Left kidney (tissue), 2 donors: ENCODE measurements around the gene COP1. TPM values are rescaled to one million over a fixed set of nuclear protein-coding genes. Genes with fewer than 3 reads are reported as not detected.
"Not testable (repeated sequence)": the region's sequence is repeated elsewhere in the genome, so short reads cannot be mapped to it uniquely, and the experiment has no call there.

Experiments used
- DNase-seq: peaks from one replicate; pipeline ENCODE4 v3.0.0-alpha.2; 2013
- polyA plus RNA-seq: library from polyadenylated mRNA; unstranded; fragments of 120-200 nt; gene quantifications from one replicate; pipeline ENCODE4 v1.2.1, GENCODE V29; 2013; ENCODE audit not compliant: insufficient read length

The COP1 gene
- polyA plus RNA-seq, 1 donor = 69.1 TPM

GRCh38 chr1:176136891-176137290 is 70.2 kb downstream of the COP1 start:
- DNase-seq = no peak

DNA sequence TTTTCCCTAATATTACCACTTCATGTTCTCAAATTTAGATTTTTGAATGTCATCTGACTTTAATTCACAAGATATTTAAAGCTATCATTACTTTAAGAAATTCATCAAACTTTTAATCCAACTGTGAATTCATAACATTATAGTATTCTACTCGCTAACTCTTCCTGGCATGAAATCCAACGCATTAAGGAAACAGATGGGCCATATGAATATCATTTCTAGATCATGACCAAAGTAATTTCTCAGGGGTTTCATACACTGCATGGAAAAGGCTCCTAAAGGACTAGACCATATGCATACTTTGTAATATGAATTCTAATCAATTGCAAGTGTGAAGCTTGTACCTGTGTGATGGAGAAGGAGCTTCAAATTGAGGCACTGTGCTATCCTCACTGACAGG is 72.4 kb downstream of the COP1 start:
- DNase-seq = no peak

GRCh38 chr1:176122282-176122681 is 84.8 kb downstream of the COP1 start:
- DNase-seq = no peak

DNA sequence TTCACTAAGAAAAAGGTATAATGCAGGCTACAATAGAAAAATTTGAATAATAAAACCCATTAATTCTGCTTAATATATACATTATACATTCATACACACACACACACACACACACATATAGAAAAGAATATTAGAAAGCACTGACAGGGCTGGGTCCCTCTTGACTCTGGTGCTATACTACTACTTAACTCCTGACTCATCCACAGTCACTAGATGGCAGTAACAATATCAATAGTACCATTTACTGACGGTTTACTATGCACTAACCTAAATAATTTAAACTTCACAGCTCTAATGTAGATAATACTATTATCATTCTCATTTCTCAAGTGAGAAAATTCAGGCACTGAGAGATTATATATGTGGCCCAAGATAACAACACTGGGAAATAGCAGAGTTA is 87.5 kb downstream of the COP1 start:
- no peak for DNase-seq

DNA sequence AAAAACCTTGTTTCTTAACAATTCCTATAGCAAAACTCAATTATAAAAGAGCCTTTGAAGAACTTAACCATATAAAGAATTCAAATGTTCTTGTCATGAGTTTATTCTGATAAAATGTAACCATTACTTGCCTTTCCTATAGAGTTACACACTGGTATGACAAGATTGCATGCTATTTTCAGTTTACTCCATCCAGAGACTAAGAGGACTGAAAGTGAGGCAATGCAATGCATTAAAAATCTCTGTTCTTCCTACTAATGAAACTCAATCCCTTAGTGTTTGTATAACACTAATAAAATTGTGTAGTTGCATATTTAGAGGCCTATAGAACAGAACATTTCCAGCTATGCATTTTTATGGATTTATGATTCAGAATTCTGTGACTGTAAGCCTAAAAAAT is 88.1 kb downstream of the COP1 start:
- no peak for DNase-seq

DNA sequence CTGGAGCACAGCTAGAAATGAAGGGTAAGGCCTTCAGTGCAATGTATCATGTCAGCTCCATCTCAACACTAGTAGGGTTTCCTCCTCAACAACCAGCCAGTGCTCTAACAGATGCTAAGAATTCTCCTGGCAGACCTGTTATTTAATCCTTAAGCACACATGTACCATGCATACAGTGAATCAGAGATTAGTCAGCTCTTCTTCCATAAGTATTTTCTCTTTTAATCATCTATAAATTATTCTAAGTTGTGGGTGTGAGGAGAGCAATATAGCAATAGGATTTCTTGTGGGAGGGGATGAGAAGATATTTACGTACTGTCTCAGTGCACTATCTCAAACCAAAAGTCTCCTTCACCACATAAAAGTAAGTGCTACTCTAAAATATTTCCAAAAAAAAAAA is 95.3 kb downstream of the COP1 start:
- DNase-seq = no peak

- DNase-seq = no peak
Observed at GRCh38 chr1:176110203-176110602, 96.9 kb downstream of the COP1 start.

- DNase-seq = no peak
Observed at GRCh38 chr1:176102768-176103350, 104.2 kb downstream of the COP1 start.

GRCh38 chr1:176101951-176102642 is 105.0 kb downstream of the COP1 start:
- DNase-seq = peak; percentile 8

DNA sequence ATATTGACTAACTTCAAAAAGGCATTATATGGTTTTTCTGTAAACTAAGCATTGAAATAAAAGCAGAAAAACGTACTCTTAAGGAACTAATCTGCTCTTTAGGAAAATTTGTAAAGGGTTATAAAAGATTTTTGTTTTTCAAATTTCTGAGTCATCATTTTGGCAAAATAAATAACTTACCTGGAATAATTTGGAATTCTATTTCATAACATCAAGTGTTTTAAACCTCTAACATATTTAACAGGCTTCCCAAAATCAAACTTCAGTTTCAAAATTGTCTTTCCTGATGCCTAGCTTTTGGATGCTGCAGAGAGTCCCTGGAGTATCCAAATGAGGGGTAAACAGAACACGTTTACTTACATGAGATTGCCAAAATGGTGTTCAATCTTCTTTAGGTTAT is 108.5 kb downstream of the COP1 start:
- DNase-seq = no peak

DNA sequence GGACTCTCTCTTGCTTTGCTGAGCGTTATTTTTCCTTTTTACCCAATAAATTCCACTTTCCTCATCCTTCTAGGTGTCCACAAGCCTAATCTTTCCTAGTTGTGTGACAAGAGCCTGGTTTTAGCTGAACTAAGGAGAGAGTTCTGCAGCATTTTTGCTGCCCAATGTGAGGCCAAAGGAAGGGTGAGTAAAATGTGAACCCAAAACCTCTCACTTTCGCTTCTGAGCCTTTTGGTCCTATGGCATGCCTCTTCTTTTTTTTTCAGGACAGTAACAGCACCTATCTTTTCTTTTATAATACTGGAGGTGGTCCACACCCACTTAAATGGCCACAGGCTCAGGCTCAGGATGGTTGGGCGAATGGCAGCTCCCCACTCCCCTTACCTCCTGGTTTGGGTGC is 111.1 kb downstream of the COP1 start:
- no peak for DNase-seq

- DNase-seq = no peak
Observed at GRCh38 chr1:176090766-176091165, 116.3 kb downstream of the COP1 start.

DNA sequence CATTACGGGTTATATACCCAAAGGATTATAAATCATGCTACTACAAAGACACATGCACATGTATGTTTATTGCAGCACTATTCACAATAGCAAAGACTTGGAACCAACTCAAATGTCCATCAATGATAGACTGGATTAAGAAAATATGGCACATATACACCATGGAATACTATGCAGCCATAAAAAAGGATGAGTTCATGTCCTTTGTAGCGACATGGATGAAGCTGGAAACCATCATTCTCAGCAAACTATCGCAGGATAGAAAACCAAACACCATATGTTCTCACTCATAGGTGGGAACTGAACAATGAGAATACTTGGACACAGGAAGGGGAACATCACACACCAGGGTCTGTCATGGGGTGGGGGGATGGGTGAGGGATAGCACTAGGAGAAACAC is 119.3 kb downstream of the COP1 start:
- DNase-seq = not testable (repeated sequence)

DNA sequence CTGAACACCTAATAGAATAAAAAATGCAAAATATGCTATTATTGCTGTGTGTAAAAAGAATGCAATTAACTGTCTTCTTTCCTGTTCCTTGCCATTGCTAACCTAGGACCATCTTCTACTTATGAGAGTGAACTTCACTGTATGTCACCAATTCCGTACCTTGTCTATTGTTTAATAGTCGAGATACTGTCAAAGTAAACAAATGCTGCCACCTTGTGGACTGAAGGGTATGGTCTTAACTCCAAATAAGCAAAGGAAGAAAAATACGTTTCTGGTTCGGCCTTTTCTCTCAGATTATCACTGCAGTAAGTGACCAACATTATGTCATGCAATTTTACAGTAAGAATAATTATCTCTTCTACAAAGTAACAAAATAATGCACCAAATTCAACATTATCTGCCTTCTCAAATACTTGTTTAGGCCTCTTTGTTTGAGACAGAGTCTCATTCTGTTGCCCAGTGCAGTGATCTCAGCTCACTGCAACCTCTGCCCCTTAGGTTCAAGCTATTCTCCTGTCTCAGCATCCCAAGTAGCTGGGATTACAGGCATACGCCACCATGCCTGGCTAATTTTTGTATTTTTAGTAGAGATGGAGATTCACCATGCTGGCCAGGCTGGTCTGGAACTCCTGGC is 133.4 kb downstream of the COP1 start:
- peak; percentile 78 for DNase-seq

DNA sequence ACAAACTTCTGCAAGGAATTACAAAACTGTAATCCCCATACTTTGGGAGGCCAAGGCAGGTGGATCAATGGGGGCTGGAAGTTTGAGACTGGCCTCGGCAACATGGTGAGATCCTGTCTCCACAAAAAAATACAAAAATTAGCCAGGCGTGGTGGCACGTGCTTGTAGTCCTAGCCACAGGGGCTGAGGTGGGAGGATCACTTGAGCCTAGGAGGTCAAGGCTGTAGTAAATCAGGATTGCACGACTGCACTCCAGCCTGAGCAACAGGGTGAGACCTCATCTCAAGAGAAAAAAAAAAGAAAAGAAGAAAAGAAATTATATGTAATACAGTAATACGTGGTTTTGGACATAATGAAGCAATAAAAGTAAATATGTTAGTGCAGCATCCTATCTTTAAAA is 138.2 kb downstream of the COP1 start:
- peak; percentile 15 for DNase-seq

DNA sequence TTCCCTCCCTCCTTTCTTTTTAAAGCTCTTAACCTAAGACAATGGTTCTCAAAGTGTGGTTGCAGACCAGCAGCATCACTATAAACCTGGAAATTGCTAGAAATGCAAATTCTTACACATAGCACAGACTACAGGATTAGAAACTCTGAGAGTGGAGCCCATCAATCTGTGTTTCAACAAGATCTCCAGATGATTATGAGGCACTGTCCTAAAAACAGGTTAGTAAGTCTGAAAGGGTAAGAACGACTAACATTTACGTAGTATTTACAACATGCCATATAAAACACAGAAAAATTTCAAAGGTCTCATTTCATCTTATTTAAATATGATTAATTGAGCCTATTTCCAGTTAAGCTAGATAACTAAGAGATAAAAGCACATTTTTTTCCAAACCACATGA is 138.8 kb downstream of the COP1 start:
- no peak for DNase-seq

- no peak for DNase-seq
Observed at GRCh38 chr1:176066709-176067108, 140.4 kb downstream of the COP1 start.

- DNase-seq = peak; percentile 53
Observed at GRCh38 chr1:176058686-176059085, 148.4 kb downstream of the COP1 start.

- no peak for DNase-seq
Observed at GRCh38 chr1:176056312-176056711, 150.8 kb downstream of the COP1 start.

DNA sequence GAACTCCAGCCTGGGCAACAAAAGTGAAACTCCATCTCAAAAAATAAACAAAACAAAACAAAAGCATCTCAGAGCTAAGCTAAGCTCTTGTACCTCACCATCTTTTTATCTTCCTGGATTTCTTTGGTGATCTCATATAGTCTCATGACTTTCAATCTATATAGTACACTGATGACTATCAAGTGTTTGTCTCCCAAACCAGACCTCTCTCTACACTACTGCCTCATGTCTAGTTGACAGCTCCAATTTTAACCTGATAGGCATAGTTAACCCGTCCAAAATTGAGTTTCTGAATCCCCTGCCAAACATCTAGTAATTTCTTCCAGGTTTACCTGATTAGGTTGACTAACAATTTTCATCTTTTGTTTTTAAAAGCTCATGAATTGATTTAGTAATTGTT is 151.7 kb downstream of the COP1 start:
- no peak for DNase-seq

DNA sequence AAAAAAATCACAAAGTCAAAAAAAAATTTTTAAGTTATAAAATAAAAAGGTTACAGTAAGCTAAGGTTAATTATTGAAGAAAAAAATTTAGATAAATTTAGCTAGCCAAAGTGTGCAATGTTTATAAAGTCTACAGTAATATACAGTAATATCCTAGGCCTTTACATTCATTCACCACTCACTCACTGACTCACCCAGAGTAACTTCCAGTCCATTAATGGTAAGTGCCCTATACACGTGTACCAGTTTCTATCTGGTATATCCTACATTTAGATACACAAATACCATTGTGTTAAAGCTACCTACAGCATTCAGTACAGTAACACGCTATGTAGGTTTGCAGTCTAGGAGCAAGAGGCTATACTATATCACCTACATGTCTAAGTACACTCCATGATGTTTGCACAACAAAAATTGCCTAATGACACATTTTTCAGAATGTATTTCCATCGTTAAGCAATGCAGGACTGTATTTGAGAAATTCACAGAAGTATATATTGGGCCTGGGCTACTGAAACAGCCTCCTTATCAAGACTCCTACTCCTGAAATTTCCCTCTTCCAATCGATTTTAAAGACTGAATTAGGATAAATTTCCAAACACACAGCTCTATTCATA is 155.1 kb downstream of the COP1 start:
- DNase-seq = no peak

DNA sequence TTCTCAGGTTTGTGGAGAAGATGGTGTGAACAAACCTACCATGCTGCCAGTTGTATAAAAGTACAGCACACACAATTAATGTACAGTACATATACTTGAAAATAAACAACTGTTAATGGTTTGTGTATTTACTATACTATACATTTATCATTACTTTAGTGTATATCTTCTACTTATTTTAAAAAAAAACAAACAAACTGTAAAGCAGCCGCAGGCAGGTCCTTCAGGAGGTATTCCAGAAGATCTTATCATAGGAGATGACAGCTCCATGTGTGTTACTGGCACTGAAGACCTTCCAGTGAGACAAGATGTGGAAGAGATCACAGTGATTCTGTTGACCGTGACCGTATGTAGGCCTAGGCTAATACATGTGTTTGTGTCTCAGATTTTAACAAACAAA is 155.7 kb downstream of the COP1 start:
- no peak for DNase-seq

- no peak for DNase-seq
Observed at GRCh38 chr1:176049582-176049981, 157.5 kb downstream of the COP1 start.
